Stimulated activated CD8-positive, alpha-beta memory T cell treated with anti-CD3 and anti-CD28 coated beads, Interleukin-7, amount 100 ng/mL, for 4 hours (primary cell): Measurements from ENCODE around the gene DEFB114.
"Not testable (repeated sequence)": the region's sequence is repeated elsewhere in the genome, so short reads cannot be mapped to it uniquely, and the experiment has no call there.

Experiments used
- DNase-seq, 2 donors: peaks; one replicate each; pipeline ENCODE4 v3.0.0-alpha.2; 2020; ENCODE audit warnings: low read depth in 2 of 2

Gene DEFB114

GRCh38 chr6:49964064-49964463 is at the start of gene DEFB114:
Gene DEFB114 (minus strand): TSS chr6:49964164. CDS start chr6:49964105, 59 bp downstream.
- DNase-seq = no peak

GRCh38 chr6:50007819-50008218 is 43.9 kb upstream of the DEFB114 start:
- no peak for DNase-seq

GRCh38 chr6:50003139-50003538 is 39.2 kb upstream of the DEFB114 start:
- no peak for DNase-seq

DNA sequence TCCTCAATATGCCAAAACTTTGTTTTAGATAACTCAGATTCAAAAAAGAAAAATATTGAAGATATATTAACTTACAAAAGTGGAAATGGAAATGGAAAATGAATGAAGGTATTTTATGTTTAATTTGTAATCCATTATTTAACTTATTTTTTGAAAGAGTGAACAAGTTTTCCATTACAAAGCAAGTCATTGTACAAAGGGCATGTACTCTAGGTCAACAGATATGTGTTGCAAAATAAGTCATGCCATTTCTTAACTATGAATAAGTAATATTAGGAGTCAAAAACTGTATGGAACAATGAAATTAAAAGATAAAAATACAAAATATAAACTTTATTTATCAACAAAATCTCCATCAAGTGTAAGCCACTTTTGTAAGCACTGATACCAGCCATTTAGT is 31.3 kb upstream of the DEFB114 start:
- DNase-seq = no peak

- no peak for DNase-seq
These were observed 24.9 kb upstream of the DEFB114 start for GRCh38 chr6:49988900-49989299.

GRCh38 chr6:49987749-49988148 is 23.8 kb upstream of the DEFB114 start:
- DNase-seq = no peak

- DNase-seq = no peak
These were observed 22.6 kb upstream of the DEFB114 start for GRCh38 chr6:49986551-49986950.

- no peak for DNase-seq
These were observed 18.1 kb upstream of the DEFB114 start for GRCh38 chr6:49982046-49982445.

DNA sequence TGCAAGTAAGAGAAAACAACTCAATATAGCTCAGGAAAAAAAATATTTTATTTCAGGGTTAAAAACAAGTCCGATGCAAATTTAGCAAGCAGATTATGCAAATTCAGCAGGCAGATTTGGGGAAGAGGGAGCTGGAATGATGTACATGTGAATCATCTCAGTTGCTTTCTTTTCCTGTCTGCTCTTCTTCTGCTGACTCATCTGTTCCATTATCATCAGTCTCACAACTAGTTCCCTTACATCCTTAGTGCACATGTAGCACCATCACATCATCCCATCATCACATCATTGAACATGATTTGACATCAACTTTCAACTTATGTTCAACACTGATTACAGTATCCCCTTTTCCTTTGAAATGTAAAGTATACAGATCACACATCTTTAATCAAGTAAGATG is 16.9 kb upstream of the DEFB114 start:
- DNase-seq = no peak

DNA sequence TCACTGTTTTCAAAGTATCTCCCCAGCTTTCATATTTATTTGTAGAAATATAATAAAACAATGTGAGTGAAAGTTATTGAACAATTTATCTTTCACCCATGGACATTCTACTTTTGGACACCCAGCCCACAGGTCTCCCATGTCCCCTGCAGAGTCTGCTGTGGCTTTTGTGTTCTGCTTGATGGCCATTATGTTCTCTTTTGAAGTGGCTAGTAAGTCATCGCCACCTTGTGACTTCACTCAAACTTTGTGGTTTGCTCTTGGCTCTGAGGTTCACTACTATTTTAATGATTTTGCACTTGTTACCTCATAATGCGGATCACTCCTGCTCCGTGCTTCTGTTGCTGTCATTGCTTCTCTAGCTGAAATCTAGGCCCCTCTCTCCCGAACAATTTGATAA is 15.6 kb upstream of the DEFB114 start:
- no peak for DNase-seq

- DNase-seq = no peak
These were observed 14.6 kb upstream of the DEFB114 start for GRCh38 chr6:49978332-49979226.

GRCh38 chr6:49969605-49970004 is 5.6 kb upstream of the DEFB114 start, which contains the start of gene DEFB113:
Gene DEFB113 (minus strand): TSS chr6:49969625. CDS start chr6:49969625, 0 bp downstream.
- DNase-seq = no peak

- DNase-seq = no peak
These were observed 2.9 kb upstream of the DEFB114 start for GRCh38 chr6:49966823-49967222.

DNA sequence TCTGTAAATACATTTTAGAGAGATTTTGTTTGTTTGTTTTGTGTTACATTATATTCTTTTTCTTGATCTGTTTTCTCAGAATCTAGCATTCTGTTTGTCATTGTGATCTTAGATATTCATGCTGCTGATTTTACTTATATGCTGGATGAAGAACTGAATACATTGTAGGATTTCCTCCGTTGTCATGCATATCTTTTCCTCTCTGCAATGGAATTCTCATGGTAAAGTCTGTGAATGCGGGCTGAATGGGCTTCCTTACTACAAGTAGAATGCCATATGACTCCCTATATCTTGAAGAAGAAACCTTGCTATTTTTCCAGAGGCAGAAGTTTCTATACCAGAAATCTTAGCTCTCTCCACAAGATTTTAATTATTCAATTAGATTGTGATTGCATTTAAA is 2.4 kb upstream of the DEFB114 start:
- no peak for DNase-seq

DNA sequence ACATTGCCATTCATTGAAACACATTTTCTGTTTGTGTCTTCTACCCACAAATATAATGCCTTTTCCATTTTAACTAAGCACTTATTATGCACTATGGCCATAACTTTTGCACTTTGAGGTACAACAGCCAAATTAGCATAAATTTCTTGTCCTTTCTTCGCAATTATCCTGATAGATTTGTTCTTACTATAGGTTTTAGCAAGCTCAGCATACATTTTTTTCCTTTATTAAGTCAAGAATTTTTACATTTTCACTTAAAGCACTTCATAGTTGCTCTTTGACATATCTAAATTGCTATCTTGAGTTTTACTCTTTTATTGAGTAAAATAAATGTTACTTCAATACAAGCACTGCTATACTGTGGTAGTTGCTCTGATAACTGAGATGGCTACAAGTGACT is 5.8 kb downstream of the DEFB114 start:
- no peak for DNase-seq

DNA sequence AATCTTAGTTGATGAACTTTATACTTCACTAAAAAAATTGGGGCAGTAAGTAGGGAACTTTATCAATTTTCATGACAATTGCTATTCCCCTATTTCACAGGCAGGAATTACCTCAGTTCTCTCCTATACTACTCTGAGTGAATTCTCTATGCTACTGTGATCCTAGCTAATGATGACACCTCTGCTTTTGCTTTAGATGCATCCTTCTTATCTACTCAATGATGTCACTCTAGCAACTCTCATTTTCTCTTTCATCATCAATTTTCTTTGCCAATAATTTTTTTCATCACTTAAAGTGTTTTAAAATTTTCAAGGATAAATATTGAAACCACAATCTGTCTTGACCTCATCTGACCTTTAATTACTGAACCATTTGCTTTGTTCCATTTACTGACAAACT is 8.1 kb downstream of the DEFB114 start:
- DNase-seq = no peak

DNA sequence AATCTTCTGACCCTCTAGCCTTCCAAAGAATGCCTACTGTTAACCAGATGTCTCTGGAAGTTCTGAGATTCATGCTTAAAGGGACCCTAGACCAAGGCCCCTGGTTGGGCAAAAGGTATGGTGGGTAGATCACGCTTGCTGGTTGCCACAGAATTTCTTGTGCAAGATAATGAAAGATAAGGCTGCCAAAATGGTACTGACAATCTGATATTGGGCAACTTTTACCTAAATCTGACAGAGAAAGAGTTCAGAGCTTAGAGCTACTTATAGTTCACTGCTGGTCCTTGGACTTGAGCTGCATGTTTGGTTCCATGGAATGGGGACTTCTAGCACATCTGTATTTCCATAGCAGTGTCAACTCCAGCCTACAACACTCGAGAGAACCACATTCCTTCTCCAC is 12.0 kb downstream of the DEFB114 start:
- DNase-seq = no peak

GRCh38 chr6:49950415-49950751 is 13.6 kb downstream of the DEFB114 start:
- DNase-seq = no peak

- no peak for DNase-seq
These were observed 14.9 kb downstream of the DEFB114 start for GRCh38 chr6:49949062-49949461.

- DNase-seq = no peak
These were observed 17.1 kb downstream of the DEFB114 start for GRCh38 chr6:49946835-49947234.

GRCh38 chr6:49944068-49944467 is 19.9 kb downstream of the DEFB114 start:
- DNase-seq = not testable (repeated sequence)

DNA sequence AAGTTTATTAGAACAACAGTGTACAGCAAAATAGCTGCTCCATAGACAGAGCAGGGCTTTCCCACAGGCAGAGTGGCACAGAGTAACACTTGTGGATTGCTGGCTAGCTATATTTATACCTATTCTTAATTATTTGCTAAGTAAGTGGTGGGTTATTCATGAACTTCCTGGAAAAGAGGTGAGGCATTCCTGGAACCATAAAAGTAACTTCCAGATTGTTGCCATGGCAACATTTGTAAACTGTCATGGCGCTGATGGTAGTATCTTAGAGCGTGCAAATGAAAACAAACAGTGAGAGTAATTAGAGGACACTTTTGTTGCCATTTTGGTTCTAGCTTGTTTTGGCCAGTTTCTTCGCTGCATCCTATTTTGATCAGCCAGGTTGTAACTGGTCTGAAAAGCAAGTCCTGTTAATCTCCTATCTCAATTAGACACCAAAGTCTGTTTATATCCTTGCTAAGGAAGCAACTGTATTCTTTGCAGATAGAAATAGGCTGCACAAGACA is 23.9 kb downstream of the DEFB114 start:
- DNase-seq = no peak

GRCh38 chr6:49937811-49938210 is 26.2 kb downstream of the DEFB114 start:
- no peak for DNase-seq

- no peak for DNase-seq
These were observed 26.9 kb downstream of the DEFB114 start for GRCh38 chr6:49937017-49937416.
